Bronchial epithelial cell (primary cell): ENCODE results near the gene BET1. TPM values are rescaled to one million over a fixed set of nuclear protein-coding genes. Genes with fewer than 3 reads are reported as not detected.

ENCODE experiments used
- DNase-seq: peaks from one replicate; pipeline ENCODE4 v3.0.0-alpha.2; 2010; ENCODE audit warnings: low read depth
- FAIRE-seq: peaks from 2 replicates; lab custom pipeline; 2011; peaks lifted over from hg19 to GRCh38; lab: Jason Lieb, UNC
- H3K27me3 ChIP-seq: 2 replicates; pipeline ENCODE4 v1.5.1; 2011; ENCODE audit warnings: low read length; ENCODE audit not compliant: control insufficient read depth, insufficient read depth
- H3K36me3 ChIP-seq: 2 replicates; pipeline ENCODE4 v1.5.1; 2011; ENCODE audit warnings: low read length; ENCODE audit not compliant: control insufficient read depth, insufficient read depth
- H3K4me3 ChIP-seq: 2 replicates; pipeline ENCODE4 v1.5.1; 2011; ENCODE audit warnings: mild to moderate bottlenecking, low read depth, low read length, control low read depth
- CTCF ChIP-seq: IDR thresholded peaks from 2 replicates; pipeline ENCODE4 v1.5.1; 2011; ENCODE audit warnings: mild to moderate bottlenecking, moderate library complexity, low read length, control low read depth, inconsistent platforms; ENCODE audit not compliant: insufficient read depth, severe bottlenecking
- total RNA-seq: library from RNA; depleted of rRNA; stranded (reverse); fragments of >200 nt; gene quantifications from 2 replicates; pipeline ENCODE4 v1.2.1, GENCODE V29; 2014

Gene BET1
- total RNA-seq, 1 donor from 2014 or later, result 32.4 TPM

DNA sequence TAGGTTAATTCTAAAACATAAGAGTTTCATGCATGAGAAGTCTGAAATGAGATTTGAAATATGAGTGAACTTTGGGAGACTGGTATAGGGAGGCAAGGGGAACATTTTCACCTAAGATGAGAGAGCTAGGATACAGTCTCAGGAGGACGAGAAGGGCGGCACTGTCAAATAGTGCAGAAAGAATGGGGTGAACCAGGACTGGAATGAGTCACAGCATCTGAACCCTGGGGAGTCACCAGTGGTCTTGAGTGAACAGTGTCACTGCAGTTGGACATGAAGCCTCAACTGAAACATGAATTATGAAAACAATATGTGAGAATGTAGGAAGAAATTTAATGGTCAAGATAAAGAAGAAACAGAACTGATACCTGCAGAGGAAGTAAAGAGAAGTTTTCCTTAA, 48.9 kb downstream of the BET1 start:
- Histone ChIP-seq H3K27me3 (no peaks in the 10 kb centered on the region), H3K36me3 (no peaks in the 10 kb centered on the region), H3K4me3 (no peak overlapping the region)
- no peak for FAIRE-seq
- TF ChIP-seq CTCF, result no peak
- DNase-seq, result no peak

DNA sequence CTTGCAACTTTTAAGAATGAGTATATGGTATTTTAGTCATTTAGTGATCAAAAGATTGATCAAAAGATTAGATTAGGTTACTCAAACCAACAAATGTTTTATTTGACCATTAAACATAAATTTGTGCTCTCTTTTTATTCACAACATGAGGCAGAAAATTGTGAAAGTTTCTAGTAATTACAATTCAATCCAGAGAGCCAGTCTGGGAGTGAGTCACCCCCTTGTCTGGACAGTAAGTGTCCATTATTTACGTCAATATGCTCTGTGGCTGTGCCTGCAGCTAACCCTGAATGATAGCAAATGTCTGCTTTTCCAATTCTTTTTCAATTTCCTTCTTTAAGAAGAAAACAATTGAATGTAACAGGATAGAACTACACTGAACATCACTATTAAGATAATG, 54.7 kb downstream of the BET1 start:
- FAIRE-seq, result no peak
- no peaks in the 10 kb centered on the region for H3K36me3 ChIP-seq
- H3K4me3 ChIP-seq, result no peak overlapping the region
- TF ChIP-seq CTCF, result no peak
- no peaks in the 10 kb centered on the region for H3K27me3 ChIP-seq
- peak; percentile 45 for DNase-seq

GRCh38 chr7:93948873-93949272, 55.3 kb downstream of the BET1 start:
- Histone ChIP-seq H3K36me3 (no peaks in the 10 kb centered on the region), H3K27me3 (no peaks in the 10 kb centered on the region), H3K4me3 (no peak overlapping the region)
- no peak for TF ChIP-seq CTCF
- DNase-seq (no peak), FAIRE-seq (no peak)

DNA sequence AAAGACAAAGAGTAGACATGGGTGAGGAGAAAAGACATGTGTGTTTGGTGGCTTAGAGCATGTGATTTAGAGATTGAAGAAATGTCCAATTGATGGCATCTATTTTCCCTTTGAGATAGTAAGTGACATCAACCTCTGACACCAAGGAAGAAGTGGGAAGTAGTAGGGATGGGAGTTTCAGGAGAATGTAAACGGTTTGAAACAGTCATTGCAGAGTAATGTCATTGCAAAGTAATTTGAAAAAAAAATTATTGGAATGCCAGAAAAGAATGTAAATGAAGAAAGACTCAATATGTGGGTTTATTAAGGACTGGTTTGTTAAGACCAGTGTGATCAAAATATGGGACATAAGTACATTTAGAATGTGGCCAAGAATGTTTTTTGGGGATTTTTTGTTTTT, 56.0 kb downstream of the BET1 start:
- no peak for TF ChIP-seq CTCF
- no peak for FAIRE-seq

DNA sequence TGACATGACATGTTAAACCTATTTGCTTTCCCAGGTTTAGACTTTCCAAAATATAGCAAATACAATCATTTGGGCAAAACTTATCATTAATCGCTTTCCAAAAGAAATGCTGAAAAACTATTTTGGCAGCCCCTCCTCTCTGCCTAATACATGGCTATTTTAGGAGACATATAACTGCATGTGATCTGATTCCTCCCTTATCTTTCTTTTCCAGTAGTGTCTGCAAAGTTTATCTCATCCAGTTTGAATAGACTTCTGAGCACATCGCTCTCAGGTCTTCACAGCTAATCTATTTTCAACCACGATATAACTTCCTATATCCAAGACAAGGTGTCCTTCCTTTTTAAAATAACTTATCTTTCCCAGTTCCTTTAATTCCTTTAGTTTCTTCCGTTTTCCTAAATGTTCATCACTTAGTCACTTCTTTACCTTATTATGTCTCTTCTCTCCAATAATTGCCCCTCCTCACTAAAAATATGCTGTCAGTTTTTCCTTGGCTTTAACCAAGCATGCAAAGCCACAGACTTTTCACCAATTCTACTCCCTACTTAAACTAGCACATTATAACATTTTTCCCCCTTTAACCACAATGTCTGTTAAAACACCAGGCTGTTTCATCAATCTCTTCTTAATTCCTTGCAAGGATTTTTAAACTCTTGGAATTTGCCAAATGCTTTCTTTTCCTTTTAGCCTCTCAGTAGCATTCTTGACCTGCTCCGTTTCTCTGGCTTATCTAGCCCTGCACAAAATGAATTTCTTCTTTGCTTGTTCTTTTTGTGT, 58.2 kb downstream of the BET1 start:
- DNase-seq (no peak), FAIRE-seq (no peak)
- TF ChIP-seq CTCF, result no peak
- Histone ChIP-seq H3K36me3 (no peaks in the 10 kb centered on the region), H3K4me3 (no peak overlapping the region), H3K27me3 (no peaks in the 10 kb centered on the region)

More for the DNA sequence above, 56.0 kb downstream of the BET1 start:
- H3K36me3 ChIP-seq, result no peaks in the 10 kb centered on the region
- H3K27me3 ChIP-seq, result no peaks in the 10 kb centered on the region
- DNase-seq, result no peak
- H3K4me3 ChIP-seq, result no peak overlapping the region

DNA sequence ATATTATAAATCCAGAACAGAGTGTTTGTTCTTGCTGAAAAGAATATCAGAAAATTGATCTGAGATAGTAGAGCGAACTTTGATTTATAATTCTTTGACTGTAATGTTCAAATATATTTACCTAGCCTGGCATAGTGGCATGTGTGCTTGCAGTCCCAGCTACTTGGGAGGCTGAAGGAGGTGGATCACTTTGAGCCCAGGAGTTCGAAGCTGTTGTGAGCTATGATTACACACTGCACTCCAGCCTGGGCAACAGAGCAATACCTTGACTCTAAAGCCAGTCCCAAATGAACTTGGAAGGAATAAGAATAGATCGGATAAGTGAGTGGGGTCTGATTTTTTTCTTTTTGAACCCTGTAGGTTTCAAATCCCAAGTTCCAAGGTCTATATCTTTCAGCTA, 59.1 kb downstream of the BET1 start:
- DNase-seq (no peak), FAIRE-seq (no peak)
- no peak overlapping the region for H3K4me3 ChIP-seq
- H3K27me3 ChIP-seq, result no peaks in the 10 kb centered on the region
- H3K36me3 ChIP-seq, result no peaks in the 10 kb centered on the region
- no peak for TF ChIP-seq CTCF
